Activated effector memory CD4-positive, alpha-beta T cell treated with Interleukin-2 at 50 U/mL for 16 hours (primary cell): ENCODE results near the gene LEF1.
A peak's percentile ranks its signal among the peaks of the same experiment; 100 is the strongest.

Experiments used
- DNase-seq: peaks from one replicate; pipeline ENCODE4 v3.0.0-alpha.2; 2020

LEF1 gene

DNA sequence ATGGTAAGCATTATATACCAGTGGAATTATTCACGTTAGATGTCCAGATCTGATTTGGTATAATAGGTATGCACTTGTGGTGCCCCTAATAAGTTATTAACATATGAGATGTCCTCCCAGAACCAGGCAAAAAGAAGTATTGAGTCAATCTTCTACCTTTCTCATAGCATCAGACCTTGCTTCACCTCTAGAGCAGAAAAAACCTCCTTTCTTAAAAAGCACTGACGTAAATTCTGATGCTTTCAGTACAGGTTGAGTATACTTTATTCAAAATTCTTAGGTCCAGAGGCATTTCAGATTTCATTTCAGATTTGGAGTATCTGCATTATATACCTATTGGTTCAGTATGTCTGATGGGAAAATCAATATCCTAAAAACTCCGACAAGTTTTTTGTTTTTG lies 22.4 kb downstream of the LEF1 start:
- no peak for DNase-seq

DNA sequence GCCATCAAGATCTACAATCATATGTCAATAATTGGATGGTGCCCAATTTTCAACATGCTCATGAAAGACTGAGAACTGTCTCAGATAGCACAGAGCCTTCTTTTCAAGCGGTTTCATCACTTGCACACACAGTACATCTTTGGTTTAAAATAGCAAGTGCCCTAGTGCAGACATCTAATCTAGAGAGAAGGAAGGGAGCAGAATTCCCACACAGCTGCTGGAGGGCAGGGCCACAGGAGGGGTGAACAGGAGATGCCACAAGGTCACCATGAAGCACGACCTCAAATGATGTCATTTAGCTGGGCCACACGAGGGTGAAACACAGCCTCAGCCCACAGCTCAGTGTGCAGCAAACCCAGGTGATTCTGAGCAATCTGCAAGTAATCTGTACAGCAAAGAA lies 24.3 kb downstream of the LEF1 start:
- no peak for DNase-seq

DNA sequence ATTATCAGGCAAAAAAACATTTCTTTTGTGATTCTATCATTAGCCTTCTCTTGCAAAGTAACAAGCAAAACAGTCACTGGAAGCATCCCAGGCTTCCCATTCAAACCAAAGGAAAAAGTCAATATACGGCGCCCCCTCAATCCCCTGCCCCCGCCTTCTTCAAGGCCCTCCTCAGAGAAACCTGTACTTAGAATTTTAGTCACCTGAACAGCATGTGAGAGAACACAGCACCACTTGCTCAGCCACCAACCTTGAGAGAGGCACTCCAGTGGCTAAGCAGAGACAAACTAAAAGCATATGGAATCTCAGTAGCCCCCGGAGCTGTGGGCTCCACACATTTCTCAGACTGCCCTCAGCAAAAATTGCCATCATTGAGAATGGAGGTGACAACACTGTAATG lies 25.2 kb downstream of the LEF1 start:
- DNase-seq, result no peak

DNA sequence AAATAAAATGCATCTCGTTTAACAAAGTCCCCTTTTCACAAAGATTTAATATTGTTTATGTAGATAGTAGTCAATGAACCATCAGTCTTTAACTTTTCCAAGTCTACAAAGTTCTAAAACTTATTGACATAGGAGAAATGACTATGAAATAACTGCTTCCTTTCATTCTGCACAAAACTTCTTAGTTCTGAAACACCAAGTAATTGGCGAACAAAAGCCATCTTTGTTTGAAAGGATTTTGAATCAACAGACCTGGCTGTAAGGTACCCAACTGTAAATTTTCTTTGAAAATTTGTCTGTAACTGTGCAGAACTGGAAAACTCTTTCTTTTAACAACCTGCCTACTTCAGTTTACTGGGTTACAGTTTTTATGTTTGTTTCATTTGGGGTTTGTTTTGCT lies 25.9 kb downstream of the LEF1 start:
- no peak for DNase-seq

DNA sequence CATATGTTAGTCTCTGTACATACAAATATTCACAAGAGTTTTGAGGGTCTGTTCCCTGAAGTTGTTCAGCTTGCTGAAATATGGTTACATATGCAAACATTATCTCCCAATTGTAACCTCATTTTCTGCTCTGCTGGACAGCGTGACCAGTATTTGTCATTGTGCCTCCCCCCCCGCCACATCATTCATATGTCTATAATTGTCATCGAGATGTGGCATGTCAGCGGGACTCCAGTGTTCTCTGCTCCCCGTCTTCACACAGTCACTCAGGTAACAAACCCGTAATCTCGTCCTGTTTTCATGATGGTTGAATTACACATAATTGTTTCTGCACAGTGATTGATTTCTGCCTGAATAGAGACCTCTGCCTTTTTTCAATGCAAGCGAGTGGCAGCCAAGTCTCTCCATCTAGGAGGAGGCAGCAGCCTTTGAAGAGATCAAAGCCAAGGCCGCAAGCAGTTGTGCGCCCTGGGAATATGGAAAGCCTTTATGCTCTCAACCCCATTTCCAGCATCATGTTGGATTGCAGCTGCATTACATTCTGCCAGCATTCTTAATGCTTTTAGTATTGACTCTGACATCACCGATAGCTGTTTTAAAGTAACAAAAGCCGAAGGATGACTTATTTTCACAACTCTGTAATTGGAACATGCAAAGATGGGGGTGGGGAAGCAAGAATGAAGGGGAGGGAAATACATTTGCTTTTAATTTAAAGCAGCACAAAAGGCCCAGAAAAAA lies 27.4 kb downstream of the LEF1 start:
- DNase-seq, result no peak

DNA sequence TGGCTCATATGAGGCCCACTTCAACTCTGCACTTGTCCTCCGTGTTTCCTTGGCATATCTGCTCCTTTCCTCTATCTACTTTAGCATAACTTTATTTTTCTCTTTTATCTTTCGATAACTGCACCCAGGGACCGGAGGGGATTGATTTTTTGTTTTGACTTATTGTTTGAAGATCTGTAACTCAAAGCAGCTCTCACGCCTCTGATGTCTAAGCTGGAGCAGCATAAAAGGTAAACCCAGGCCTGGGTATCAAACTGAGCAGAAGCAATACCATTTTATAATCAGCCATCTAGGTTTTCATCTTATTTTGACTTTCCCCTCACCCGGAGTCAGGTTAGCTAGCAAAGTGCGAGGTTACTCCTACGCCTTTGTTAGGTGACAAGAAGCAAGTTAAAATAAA lies 28.4 kb downstream of the LEF1 start:
- DNase-seq, result no peak

DNA sequence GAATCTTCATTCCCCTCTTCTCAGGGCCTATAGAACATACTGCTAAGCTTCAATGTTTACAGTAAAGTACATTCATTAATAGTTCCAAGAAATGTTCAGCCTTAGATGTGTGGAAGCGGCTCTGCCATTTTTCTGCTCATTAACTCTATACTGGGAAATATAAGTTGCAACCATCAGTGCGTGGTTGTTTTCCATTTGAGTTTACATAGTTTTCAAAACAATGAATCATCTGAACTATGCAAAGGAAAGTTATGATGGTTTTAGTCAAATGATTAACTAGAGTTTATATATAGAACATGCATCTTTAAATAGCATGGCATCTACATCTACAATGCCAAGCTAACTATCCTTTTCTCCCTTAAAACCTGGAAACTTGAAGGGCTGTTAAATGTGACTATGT lies 29.6 kb downstream of the LEF1 start:
- DNase-seq, result no peak

DNA sequence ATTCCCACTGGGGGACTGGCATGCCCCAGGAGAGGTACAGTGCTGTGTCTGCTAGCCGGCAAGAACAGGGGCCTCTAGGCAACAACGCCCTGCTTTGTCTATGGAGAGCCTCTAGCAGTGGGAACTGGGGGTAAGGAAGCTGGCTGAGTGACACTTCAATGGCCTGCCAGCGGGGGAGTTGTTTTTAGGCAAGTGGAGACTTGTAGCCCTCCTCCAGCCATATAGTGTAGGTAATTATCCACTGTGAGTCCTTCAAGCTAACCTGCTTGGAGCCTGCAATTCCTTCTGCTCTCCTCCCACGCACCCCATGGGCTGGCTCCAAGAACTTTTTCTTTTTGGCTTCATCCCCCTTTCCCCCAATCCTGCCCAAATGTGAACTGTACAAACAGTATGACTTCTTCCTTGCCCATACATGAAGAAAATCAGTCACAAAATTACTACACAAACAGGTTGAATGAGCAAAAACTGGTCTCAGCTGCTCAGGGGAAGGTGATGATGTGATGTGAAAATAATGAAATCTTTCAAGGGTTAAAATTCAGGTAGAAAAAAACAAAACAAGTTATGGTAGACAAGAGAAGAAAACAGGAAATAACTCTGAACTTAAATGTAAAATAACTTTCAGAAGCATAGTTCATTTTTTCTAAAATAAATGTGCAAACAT lies 33.1 kb downstream of the LEF1 start:
- no peak for DNase-seq

DNA sequence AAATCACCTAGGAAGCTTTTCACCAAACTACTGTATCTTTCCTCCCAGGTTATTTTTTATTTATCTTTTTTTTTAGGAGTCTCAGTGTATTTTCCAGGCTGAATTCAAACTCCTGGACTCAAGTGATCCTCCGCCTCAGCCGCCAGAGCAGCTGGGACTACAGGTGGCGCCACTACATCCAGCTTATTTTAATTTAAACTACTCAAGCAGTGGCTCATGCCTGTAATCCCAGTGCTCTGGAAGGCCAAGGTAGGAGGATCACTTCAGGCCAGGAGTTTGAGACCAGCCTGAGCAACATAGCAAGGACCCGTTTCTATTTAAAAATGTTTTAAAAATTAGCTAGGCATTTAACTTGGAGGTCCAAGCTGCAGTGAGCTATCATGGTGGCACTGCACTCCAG lies 37.8 kb downstream of the LEF1 start:
- DNase-seq, result no peak

DNA sequence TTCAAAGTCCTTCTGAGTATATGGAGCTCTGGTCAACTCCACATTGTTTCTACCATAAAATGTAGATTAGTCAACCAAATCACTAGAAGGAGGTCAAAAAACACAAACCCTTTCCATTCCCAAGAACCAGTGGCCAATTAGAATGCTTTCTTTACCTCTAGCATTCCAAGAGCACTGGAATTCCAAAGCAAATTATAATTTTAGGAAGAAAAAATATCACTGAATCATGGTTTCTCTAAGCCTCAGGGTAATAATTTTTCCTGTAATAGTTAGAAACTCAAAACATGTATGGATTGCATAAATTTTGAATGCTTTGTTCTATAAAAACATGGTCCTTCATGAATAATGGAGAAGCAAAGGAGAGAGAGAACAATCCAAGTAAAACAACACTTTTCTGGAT lies 39.5 kb downstream of the LEF1 start:
- DNase-seq, result no peak

DNA sequence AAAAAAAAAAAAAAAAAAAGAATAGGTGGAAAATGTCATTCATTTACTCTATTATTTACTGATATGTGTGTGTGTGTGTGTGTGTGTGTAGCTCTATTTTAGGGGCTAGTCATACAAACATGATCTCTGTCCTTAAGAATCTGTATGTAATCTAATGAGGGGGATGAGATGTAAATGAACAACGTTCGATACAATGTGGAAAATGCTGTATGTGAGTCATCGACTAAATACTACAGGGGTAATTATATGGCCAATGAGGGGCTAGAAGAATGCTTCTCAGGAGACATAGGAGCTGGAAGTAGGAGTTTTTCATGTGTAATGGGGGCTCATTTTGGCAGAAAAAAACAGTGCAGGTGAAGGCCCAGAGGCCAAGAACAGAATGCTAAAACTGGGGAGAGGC lies 41.9 kb downstream of the LEF1 start:
- DNase-seq, result no peak

DNA sequence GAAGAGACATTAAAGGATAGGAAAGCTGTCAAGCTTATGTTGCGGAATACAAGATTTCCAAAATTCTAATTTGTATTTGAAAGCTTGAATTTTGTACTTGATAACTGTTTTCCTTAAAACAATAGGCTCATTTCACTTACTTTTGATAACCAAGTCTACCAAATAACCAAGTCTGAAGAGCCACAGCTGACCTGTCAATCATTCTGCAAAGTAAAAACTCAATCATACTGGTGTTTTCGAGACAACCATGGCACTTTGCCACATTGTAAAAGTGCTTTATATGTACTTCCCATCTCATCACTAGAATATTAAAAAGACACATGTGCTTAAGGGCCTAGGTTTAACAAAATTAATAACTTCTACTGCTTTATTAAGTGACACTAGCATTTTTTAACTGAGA lies 47.9 kb downstream of the LEF1 start:
- no peak for DNase-seq

DNA sequence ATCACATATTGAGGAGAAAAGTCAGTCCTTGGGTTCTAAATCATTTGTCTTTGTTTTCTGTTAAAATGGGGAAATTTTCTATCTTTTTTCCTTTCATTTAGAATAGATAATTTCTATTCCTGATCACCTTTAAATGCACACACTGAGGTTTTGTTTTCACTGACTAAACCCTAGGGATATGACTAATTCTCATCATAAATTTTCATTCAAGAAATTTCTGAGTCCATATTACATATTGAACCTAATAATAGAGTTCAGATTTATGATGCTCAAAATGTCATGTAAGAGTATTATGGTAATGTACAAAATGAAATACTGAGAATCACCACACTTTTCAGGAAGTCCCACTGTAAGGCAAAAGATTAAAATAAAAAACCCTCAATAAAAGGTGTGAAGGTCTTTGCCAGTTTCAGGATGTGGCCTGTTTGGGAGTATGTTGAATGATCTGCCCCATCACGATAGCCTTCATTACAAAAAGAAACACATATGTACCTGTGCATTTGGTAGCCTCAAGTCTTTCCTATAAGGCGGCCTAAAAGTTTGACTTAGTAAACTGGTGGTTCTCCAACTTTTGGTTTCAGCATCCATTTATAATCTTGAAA lies 49.4 kb downstream of the LEF1 start:
- no peak for DNase-seq

DNA sequence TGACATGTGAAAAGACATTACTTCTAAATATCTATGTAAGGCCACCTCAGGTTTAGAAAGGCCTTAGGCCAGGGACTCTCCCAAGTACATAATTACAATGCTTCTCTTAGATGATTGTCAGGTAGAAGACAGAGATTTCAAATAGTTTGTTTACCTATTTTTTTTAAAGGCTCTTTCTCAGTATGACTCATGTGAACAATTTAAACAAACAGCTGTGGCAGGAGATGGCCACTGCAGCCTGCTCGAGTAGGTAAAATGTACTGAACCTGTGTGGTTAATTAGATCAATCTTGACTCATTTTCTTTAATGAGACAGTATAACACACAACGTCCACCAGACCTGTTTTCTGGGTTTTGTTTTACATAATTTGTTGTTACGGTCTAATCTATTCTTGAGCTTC lies 50.2 kb downstream of the LEF1 start:
- no peak for DNase-seq

DNA sequence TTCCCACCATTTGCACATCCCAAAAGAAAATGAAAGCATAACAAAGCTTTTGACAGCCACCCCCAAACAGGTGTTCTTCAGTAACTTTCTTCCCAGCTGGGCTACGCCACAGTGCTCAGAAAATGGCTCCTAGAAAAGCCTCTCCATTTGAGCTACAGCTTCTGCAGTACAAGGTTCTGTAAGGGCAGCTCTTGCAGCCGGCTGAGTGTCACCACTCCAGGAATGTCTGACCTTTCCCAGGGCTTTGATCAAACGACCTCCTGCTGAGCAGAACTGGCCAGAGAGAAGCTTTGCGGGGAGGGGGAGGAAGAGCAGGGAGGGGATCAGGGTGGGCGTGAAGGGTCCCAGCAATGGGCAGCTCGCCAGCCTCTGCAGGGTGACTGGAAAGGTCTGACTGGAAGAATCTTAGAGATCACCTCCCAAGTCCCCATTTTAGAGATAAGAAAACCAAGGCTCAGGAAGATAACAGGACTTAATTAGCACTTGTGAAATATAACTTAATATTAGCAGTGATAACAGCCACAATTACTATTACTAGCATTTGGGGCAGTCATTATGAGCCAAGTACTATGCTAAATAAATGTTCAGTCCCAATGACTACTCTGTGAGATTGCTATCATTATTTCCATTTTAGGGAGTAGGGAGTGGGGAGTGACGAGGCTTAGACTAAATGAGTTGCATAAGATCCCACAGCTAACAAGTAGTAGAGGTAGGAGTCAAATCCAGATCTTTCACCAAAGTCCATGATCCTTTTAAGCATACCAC lies 51.1 kb downstream of the LEF1 start:
- DNase-seq, result no peak

DNA sequence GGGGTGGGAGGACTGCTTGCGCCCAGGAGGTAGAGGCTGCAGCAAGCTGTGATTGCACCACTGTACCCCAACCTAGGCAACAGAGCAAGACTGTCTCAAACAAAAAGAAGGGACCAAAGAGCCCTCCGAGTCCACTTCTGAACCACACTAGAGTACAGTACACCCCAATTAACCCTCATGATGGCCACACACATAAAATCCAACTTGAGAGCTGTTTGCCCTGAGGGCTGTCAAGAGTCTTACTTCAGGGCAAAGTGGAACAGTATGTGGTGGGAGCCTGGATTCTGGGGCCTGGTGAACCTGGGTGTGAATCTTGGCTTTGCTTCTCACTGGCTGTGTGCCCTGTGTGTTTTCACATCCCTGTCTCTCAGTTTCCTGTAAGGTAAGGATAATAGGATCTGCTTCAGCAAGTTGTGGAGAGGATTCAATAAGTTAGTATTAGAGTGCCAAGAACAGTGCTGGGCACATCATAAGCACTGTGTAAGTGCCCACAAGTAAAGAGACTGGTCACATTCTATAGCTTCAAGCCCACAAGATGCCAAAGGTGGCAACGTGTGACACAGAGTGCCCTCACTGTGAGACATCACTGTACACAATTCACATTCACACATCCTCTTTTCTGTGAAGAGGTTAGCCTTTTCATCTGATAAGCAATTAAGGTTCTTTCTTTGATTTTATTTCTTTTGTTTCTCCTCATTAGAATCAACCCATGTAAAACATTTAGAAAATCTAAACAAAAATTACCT lies 52.1 kb downstream of the LEF1 start:
- no peak for DNase-seq

DNA sequence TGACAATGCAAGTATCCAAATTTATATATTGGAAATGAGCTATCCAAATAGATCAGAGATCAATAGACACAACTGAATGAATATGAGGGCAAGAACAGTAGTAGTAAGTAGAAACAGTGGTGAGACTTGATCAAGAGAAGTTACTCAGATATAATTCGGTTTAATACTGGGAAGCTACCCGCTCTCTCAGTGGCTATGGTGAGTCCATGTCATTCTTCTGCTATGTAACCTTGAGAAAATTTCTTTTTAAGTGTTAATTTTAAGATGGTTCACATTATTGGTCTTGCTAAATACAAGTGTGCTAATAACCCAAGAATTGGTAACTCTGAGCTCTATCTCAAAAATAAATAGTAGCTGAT lies 53.6 kb downstream of the LEF1 start:
- DNase-seq, result no peak

DNA sequence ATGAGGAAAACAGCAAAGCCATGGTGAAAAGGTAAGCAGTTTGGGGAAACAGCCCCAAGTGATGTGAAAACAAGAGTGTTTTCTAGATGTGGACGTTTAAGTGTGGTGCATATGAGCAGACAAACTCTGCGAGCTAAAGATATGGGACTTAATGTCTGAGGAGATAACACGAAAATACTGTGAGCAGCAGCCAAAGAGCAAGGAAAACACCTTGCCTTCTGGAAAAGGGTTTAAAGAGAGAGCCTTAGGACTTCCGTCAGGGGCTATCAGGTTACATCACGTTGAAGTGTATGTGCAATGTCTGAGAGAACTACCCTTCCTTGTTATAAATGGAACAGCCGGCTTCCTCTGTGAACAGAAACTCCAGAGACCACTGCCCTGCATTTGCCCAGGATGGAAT lies 54.2 kb downstream of the LEF1 start:
- DNase-seq, result no peak

DNA sequence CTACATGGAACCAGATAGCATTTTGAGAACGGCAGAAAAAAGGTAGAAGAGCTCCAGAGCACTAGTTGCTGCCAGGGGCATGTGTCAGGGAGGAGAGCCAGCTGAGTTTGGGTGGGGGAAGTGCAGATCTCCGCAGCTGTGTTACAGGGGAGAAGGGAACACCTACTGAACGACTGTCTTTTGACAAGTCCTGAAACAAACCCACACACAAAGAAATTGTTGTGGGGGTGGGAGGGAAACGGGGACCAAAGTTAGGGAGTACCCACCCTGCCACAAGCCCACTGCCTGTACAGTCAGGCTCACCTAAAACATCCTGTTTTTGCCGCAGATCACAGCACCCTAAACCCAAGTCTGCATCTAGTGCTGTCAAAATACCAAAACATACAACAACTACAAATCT lies 55.5 kb downstream of the LEF1 start:
- peak; percentile 46 for DNase-seq

DNA sequence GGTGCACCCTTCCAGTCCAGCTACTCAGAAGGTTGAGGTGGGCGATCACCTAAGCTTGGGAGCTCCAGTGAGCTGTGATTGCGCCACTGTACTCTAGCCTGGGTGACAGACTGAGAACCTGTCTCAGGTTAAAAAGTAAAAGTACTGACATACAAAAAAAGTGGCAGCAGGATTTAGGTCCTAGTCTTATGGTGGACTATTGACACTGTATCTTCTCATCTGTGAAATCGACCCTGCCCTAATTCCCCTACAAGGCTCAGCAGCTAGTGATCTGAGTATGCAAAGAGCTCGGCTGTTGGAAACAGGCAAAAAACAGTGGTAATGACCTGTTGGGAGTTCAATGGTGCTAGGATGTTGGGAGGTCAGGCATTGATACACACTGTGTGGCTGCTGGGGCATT lies 57.0 kb downstream of the LEF1 start:
- no peak for DNase-seq

DNA sequence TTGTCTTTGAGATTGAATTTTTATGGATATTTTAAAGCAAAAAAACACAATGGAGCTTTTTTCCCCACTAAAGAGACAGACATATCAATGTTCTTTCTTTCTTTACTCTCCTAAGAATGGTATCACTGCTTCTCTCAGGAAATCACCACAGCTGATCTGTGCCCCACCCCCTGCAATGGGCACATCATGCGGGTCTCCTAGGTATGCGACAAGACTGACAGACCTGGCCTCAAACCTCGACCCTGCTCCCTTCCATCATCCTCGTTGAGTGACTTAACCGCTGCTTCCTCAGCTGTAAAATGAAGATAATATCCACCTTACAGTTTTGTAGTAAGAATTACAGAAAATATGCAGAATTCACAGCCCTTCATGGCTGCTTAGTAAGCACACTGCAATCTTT lies 58.3 kb downstream of the LEF1 start:
- DNase-seq, result no peak

DNA sequence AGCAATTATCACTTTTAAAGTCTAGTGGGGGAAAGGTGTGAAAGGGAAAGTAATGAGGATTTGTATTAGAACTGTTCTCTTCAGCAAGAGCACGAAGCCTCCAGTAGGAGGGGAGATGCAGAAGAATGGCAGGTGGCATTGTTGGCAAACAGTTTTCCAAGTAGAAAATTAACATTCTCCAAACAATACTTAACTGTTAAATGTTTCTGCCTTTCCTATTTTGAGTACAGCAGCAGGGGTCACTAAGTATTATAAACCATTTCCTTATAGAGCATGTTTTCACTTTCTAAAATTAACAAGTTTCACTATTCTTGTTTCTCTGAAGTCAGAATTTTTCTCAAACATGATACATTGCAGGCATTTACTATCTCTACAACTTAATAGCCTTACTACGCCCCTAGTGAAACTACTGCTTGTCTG lies 58.7 kb downstream of the LEF1 start:
- DNase-seq, result no peak

DNA sequence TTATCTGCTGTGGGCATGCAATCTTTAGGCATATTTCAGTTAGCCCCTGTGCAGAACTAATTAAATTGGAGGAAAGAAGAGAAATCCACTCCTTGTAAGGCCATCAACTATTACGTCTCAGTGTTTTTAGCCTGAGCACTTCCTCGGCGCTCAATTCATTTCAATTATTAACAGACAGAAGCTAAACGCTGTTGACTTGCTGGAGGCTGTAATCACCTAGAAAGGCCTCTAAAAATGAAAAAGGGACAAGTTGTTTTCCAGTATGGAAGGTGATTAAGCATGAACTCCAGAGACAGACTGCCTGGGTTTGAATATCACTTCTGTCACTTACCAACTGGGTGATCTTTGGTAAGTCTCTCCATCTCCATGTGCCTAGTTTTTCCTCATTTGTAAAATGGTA lies 59.6 kb downstream of the LEF1 start:
- DNase-seq, result no peak
